Central memory CD4-positive, alpha-beta T cell (primary cell): Measurements from ENCODE around the gene ACTR3C.
"Not testable (repeated sequence)": the region's sequence is repeated elsewhere in the genome, so short reads cannot be mapped to it uniquely, and the experiment has no call there.

ENCODE experiments used
- DNase-seq: peaks from one replicate; pipeline ENCODE4 v3.0.0; 2022

Gene ACTR3C

DNA sequence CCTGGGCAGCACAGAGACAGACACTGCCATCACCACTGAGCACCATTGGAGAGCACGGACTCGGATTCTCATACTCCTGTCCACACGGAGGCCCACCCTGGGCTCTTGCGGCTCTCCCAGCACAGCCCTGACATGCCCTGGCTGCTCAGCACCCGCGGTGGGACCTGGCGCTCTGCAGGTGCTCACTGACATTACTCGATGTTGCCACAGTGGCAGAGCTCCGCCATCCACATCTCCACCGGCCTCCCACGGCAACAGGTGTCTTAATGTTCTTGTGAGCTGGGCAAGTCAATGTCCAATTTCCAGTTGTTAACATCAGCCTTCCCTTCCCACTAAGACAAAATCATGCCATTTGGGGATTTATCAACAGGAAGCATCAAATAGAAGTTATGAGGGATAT, 45.0 kb downstream of the ACTR3C start:
- not testable (repeated sequence) for DNase-seq

GRCh38 chr7:150276132-150276695, 47.1 kb downstream of the ACTR3C start:
- DNase-seq = peak; percentile 32

- DNase-seq = not testable (repeated sequence)
These were observed 51.4 kb downstream of the ACTR3C start for GRCh38 chr7:150271898-150272297.

DNA sequence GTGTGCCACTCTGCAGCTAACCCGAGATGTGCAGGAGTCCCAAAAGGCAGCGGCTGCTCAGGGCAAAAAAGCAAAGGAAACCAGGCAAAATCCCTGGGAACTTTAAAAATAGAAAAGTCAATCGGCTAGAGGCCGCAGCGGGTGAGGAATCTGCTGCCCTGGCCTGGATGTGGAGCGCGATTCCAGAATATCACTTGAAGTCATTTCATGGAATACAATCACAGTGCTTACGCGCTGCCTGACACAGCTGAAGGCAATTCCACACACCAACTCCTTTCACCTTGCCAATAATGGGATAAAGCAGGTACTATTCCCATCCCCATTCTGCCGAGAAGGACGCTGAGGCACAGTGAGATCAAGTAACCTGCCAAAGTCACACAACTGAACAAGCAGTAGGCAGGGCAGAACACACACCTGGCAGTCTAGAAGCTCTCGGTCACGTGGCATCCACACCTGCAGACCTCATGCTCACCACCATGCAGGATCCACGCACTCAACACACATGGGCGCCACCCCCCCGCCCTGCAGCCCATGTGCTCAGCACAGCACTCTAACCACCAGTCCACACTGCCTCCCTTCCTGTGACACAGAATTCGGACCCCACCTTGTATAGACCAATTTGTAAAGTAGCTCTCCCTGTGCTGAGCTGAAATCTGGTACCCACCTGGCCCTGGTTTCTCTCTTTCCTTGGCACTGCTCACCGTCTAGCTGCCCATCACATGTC, 53.1 kb downstream of the ACTR3C start:
- DNase-seq = not testable (repeated sequence)

- not testable (repeated sequence) for DNase-seq
These were observed 54.5 kb downstream of the ACTR3C start for GRCh38 chr7:150268798-150269197.

DNA sequence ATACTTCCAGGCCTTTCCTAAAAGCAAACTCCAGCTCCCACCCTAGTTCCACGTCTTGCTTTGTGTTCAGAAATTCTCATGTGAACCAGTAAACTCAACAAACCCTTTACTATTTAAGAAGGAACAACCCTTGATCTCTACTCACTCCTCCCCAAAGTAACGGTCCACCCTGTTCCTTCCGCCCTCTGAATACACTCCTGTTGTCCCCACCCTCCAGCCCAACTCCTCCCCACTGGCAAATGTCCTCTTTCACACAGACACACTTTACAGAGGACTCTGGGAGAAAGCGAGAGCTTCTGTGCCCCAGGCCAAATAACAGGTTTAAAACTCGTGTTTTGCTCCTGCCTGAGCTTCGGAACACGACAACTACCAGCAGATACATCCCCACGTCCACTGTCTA, 55.1 kb downstream of the ACTR3C start:
- DNase-seq = not testable (repeated sequence)

DNA sequence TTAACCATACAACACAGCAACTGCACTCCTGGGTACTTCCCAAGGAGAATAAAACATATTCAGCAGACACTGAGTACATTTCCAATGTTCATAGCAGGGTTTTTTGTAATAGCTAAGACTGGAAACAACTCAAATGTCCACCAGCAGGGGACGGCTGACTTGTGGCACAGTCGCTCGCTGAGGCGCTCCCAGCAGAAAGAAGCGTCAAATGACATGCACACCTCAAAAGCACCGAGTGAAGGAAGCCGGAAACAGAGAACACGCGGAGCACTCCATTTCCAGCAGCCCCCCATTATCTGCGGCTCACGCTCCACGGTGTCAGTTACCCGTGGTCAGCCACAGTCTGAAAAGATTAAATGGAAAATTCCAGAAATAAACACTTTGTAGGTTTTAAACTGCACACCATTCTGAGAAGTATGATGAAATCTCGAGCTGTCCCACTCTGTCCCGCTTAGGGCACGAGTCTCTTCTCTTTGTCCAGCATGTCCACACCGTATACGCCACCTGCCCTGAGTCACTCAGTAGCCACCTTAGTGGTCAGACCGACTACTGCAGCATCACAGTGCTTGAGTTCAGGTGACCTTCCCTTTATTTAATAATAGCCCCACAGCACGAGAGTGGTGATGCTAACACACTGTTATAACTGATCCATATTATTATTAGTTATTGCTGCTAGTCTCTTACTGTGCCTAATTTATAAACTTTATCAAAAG, 56.2 kb downstream of the ACTR3C start:
- DNase-seq = not testable (repeated sequence)

DNA sequence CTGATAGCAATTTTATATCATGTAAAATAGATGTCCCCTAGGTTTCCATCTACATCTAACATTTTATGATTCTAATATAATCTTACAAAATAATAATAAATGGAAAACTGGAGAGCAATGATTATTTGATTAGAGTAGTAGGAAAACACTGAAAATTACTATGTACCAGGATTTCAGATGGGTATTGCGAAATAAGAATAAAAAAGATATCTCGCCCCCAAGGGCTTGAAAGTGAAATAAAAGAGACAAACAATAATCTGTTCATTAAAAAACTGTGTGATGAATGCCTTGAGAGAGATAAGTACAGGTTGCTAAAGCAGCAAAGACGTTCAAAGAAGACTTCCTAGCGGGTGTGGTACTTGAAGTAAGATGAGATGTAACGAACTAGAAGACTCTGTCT, 60.7 kb downstream of the ACTR3C start:
- not testable (repeated sequence) for DNase-seq

- DNase-seq = not testable (repeated sequence)
These were observed 75.6 kb downstream of the ACTR3C start for GRCh38 chr7:150247745-150248144.

- not testable (repeated sequence) for DNase-seq
These were observed 78.1 kb downstream of the ACTR3C start for GRCh38 chr7:150245208-150245607.

GRCh38 chr7:150242935-150243334, 80.4 kb downstream of the ACTR3C start:
- DNase-seq = not testable (repeated sequence)

DNA sequence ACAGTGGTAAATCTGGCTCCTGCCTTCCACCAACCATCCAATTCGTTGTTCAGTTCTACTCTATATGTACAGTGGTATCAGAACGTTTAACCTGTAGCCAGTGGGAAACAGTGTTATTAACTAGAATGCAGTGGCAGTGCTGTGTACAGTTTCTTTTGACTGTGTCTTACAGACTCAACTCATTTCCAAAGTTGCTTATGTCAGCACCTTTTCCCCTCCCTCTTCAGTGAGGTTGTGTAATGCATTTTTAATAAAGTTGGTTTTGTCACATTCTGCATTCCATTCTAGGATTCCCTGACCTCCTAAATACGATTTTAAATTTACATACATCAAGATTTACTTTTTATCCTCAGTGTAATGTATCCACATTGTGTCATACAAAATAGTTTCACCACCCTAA, 97.9 kb downstream of the ACTR3C start:
- DNase-seq = not testable (repeated sequence)

DNA sequence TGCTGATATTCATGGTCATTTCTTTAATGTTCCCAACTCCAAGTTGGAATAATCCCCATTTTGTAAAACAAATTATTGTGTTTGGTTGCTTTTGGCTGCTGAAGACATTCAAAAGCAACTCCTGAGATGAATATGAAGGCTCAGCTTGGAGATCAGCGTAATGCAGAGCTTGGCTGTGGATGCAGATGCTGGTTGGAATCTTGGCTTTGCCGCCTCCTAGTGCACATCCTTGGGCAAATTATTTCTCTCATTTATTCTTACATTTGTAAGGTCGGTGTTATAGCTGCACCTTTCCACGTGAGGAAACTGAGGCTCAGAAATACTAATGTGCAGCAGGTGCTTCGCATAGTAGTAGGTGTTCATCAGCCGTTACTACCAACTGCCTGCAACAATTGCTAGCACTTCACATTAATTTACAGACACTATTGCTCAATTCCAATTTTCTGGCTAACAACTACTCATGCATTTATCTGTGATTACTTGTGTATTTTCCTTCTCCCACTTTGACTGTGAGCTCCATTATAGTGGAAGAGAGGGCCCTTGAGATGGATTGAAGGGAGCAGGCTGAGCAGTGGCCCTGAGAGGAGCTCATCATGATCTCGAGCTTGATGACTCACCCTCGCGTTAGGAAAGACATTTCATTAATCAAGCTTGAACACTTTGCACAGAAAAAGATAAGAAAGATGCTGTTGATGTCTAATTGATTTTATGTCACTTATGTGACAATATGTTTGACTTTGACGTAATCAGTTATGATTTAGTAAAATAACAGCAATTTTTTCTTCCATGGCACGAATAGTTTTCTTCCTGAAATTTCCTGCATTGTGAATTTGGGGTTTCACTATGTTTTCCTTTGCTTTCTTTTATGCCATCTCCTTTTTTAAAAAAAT, 101.0 kb downstream of the ACTR3C start:
- not testable (repeated sequence) for DNase-seq

DNA sequence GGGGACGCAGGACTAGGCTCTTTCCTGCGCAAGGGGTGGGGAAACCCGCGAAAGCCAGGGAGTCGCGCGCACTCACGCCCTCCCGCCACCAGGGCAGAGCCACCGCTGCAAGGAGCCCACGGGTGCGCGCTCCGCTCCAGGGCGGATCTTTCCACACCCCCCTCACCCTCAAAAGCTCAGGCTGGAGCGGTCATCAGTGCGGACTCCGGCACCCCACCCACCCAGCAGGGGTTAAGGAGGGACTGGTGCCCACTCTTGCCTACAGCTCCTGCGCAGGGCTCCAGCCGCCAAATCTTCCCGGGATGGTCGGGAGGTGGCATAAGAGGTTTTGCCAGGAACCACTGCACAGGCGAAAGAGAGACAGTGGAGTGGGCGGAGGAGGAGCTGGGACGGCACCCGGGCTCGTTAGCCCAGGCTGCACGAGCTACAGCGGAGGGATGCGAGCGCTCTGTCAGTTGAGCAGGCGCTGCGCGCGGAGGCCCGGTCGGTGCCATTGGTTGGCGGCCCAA, 102.6 kb downstream of the ACTR3C start:
- not testable (repeated sequence) for DNase-seq

DNA sequence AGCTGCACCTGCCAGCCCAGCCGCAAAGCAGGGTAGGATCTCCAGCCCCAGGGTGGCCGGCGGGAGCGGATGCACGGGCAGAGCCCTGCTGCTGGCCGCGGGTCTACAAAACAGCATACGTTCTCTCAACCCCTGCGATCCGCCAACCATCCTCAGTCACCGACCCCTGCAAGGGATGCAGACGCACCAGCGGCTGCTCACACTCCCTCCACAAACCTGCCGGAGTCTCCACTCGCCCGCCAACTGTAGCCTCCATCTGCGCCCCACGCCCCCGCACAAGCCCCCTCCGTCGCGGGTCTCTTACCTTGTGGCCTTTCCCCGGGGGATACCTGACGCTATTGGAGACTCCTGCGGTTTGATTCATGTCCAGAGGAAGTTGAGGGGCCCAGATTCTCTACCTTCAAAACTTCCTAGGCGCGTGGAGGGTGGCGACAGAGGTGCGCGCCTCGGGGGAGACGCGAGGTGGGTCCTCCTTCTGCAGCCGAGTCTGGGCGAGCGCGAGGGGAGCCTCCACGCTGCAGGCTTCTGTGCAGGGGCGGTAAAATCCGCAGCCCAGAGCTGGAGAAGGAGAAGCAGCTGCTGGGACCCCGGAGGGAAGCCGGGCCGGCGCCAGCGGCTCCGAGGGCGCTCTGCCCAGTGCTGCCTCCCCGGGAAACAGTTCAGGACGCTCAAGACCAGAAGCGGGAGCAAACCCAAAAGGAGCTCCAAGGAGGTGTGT, 103.2 kb downstream of the ACTR3C start:
- DNase-seq = not testable (repeated sequence)

GRCh38 chr7:150206848-150207247, 116.5 kb downstream of the ACTR3C start:
- DNase-seq = not testable (repeated sequence)

GRCh38 chr7:150205866-150206265, 117.5 kb downstream of the ACTR3C start:
- not testable (repeated sequence) for DNase-seq

GRCh38 chr7:150204577-150204976, 118.8 kb downstream of the ACTR3C start:
- DNase-seq = not testable (repeated sequence)

- not testable (repeated sequence) for DNase-seq
These were observed 120.5 kb downstream of the ACTR3C start for GRCh38 chr7:150202894-150203293.
